A549 (cell line): Measurements from ENCODE around the gene MST1.
"Not testable (repeated sequence)": the region's sequence is repeated elsewhere in the genome, so short reads cannot be mapped to it uniquely, and the experiment has no call there.

ENCODE experiments used
- CHD2 ChIP-seq: fragments of 150-350 bp; IDR thresholded peaks from 2 replicates; pipeline ENCODE4 v1.6.1; 2014; ENCODE audit warnings: low read length; ENCODE audit not compliant: partially characterized antibody
- CTCF ChIP-seq: fragments of >200 bp; sonication (Bioruptor Twin); formaldehyde crosslinking; IDR thresholded peaks from 3 replicates; pipeline ENCODE4 v1.5.1; 2016
- EP300 ChIP-seq, 2 experiments: fragments of >200 bp; sonication (Bioruptor Twin); formaldehyde crosslinking; IDR thresholded peaks; 2 replicates in 1 of 2; 3 replicates in 1 of 2; pipeline ENCODE4 v1.6.1; 2016 to 2017
- HOXA7 ChIP-seq: fragments of 250-450 bp; sonication (Bioruptor Pico); IDR thresholded peaks from 2 replicates; pipeline ENCODE4 v1.5.0; 2020; ENCODE audit warnings: mild to moderate bottlenecking, moderate library complexity
- MAFK ChIP-seq: fragments of 450-650 bp; IDR thresholded peaks from 2 replicates; pipeline ENCODE4 v1.6.1; 2014; ENCODE audit not compliant: partially characterized antibody
- NR3C1 ChIP-seq: fragments of >200 bp; sonication (Bioruptor Twin); formaldehyde crosslinking; IDR thresholded peaks from 3 replicates; pipeline ENCODE4 v1.6.1; 2017
- POLR2A ChIP-seq: IDR thresholded peaks from 2 replicates; pipeline ENCODE4 v1.6.1; 2012; ENCODE audit warnings: mild to moderate bottlenecking, low read length
- REST ChIP-seq: fragments of 200-600 bp; sonication (generic); IDR thresholded peaks from 2 replicates; pipeline ENCODE4 v1.6.1; 2016; ENCODE audit warnings: antibody characterized with exemption, mild to moderate bottlenecking, moderate library complexity
- USF2 ChIP-seq: fragments of 450-650 bp; IDR thresholded peaks from 2 replicates; pipeline ENCODE4 v1.6.1; 2014; ENCODE audit warnings: antibody characterized with exemption

- TF ChIP-seq REST; USF2; CTCF; POLR2A; EP300 (IDR thresholded peaks at IDR 0.05); CHD2; NR3C1; HOXA7 (CRISPR knock-in tag); MAFK: not testable (repeated sequence)
Observed at GRCh38 chr3:49686346-49686745, 2.9 kb downstream of the MST1 start.
